HepG2 (cell line): Measurements from ENCODE around the gene ZBTB7C. TPM values are rescaled to one million over a fixed set of nuclear protein-coding genes. Genes with fewer than 3 reads are reported as not detected.

Experiments used
- ATAC-seq: fragments of 200-7000 bp; cut with Tn5 transposase; 3 replicates; pipeline ENCODE4 v1.9.1; 2020; ENCODE audit warnings: mild to moderate bottlenecking, moderate library complexity
- BruUV-seq: library from RNA; stranded (reverse); fragments of 400-500 nt; replicated peaks from 2 replicates; lab custom pipeline; 2021; lab: Mats Ljungman, UMichigan
- CTCF ChIA-PET: fragments of 300-600 bp; formaldehyde crosslinking; extraction: SDS; loops from one replicate; lab custom pipeline; 2021; ENCODE audit warnings: low total read pairs, inconsistent platforms, low intra/inter-chr PET ratio; lab: Yijun Ruan, JAX
- POLR2A ChIA-PET: fragments of 350-600 bp; sonication (Branson Sonifier 250); formaldehyde crosslinking; loops from one replicate; lab custom pipeline; 2020; ENCODE audit warnings: antibody characterized with exemption, inconsistent platforms; lab: Yijun Ruan, JAX
- DNase-seq: peaks from one replicate; pipeline ENCODE4 v3.0.0-alpha.2; 2015; ENCODE audit warnings: low spot score
- FAIRE-seq: peaks from 3 replicates; lab custom pipeline; 2011; peaks lifted over from hg19 to GRCh38; lab: Jason Lieb, UNC
- H2AFZ ChIP-seq: one replicate; pipeline ENCODE4 v1.6.1; 2011; ENCODE audit warnings: low read length, inconsistent platforms
- H3K27ac ChIP-seq: fragments of 300-600 bp; 3 replicates; pipeline ENCODE4 v1.8.0; 2011; ENCODE audit warnings: mixed run types, mild to moderate bottlenecking, mixed read lengths, low read length, inconsistent platforms; ENCODE audit not compliant: insufficient read depth; ENCODE audit errors: extremely low read length
- H3K27me3 ChIP-seq, 2 experiments: fragments of 200-600 bp in 1 of 2; 2 replicates in 1 of 2; 3 replicates in 1 of 2; pipeline versions ENCODE4 v1.6.0 to v1.8.0; 2011; ENCODE audit warnings: low read length in 2 of 2, mild to moderate bottlenecking in 2 of 2, moderate library complexity in 2 of 2, inconsistent platforms in 1 of 2; ENCODE audit not compliant: insufficient read depth in 2 of 2, control insufficient read depth in 1 of 2
- H3K36me3 ChIP-seq, 2 experiments: fragments of 200-600 bp in 1 of 2; replicated peaks in 1 of 2; 2 replicates in 1 of 2; 3 replicates in 1 of 2; pipeline versions ENCODE4 v1.5.1 to v1.8.0; 2011; ENCODE audit warnings: low read length in 2 of 2, inconsistent platforms in 1 of 2; ENCODE audit not compliant: insufficient read depth in 2 of 2, control insufficient read depth in 1 of 2
- H3K4me1 ChIP-seq: 2 replicates; pipeline ENCODE4 v1.5.1; 2012; ENCODE audit warnings: low read length, inconsistent platforms; ENCODE audit not compliant: insufficient read depth
- H3K4me2 ChIP-seq: 2 replicates; pipeline ENCODE4 v1.6.0; 2011; ENCODE audit warnings: low read depth, low read length, inconsistent platforms
- H3K4me3 ChIP-seq, 3 experiments: fragments of 200-600 bp in 1 of 3; sonication (generic), shearing (Covaris generic) in 1 of 3; replicated peaks in 1 of 3; 2 replicates each; pipeline ENCODE4 v1.5.1; 2011 to 2016; ENCODE audit warnings: low read length in 3 of 3, inconsistent platforms in 2 of 3, low read depth in 2 of 3, mild to moderate bottlenecking in 2 of 3, control low read depth in 1 of 3, mixed read lengths in 1 of 3; ENCODE audit not compliant: insufficient read depth in 1 of 3
- H3K79me2 ChIP-seq: one replicate; pipeline ENCODE4 v1.6.1; 2011; ENCODE audit warnings: low read length, inconsistent platforms; ENCODE audit not compliant: insufficient read depth
- H3K9ac ChIP-seq: 2 replicates; pipeline ENCODE4 v1.6.0; 2011; ENCODE audit warnings: mild to moderate bottlenecking, low read depth, low read length, inconsistent platforms; ENCODE audit not compliant: insufficient read depth
- H3K9me3 ChIP-seq: 2 replicates; pipeline ENCODE4 v1.5.1; 2012; ENCODE audit warnings: mild to moderate bottlenecking, low read length
- H4K20me1 ChIP-seq: 2 replicates; pipeline ENCODE4 v1.6.0; 2011; ENCODE audit warnings: inconsistent platforms, mild to moderate bottlenecking, low read length, moderate library complexity; ENCODE audit not compliant: insufficient read depth
- HIVEP1 ChIP-seq: sonication (generic); formaldehyde crosslinking; IDR thresholded peaks from 2 replicates; pipeline ENCODE4 v1.4.0; 2020; ENCODE audit warnings: mild to moderate bottlenecking, missing genetic modification reagents
- KLF9 ChIP-seq: IDR thresholded peaks from 2 replicates; pipeline ENCODE4 v1.6.1; 2016; ENCODE audit warnings: low read depth
- PATZ1 ChIP-seq: sonication (generic); formaldehyde crosslinking; IDR thresholded peaks from 2 replicates; pipeline ENCODE4 v1.4.0; 2020; ENCODE audit warnings: missing genetic modification reagents
- TFDP2 ChIP-seq: sonication (generic); formaldehyde crosslinking; IDR thresholded peaks from 2 replicates; pipeline ENCODE4 v1.4.0; 2020; ENCODE audit warnings: missing genetic modification reagents
- ZNF343 ChIP-seq: sonication (generic); formaldehyde crosslinking; IDR thresholded peaks from 2 replicates; pipeline ENCODE4 v1.4.0; 2020; ENCODE audit warnings: mild to moderate bottlenecking, missing genetic modification reagents
- WGBS: methylation state at CpG from one replicate; pipeline ENCODE4 v1.1.6; 2017; ENCODE audit warnings: low lambda C conversion rate; 5-methylcytosine and 5-hydroxymethylcytosine counted together
- in situ Hi-C: cut with HindIII; loops from 2 replicates; pipeline ENCODE4 v1.10.0; 2017; ENCODE audit warnings: low pct_unique_long_range_greater_than_20kb; ENCODE audit not compliant: extremely low pct_ligation_motif_present
- intact Hi-C: fragments of 100-400 bp; cut with micrococcal nuclease; formaldehyde crosslinking; loops from one replicate; pipeline ENCODE4 v1.10.0; 2022; ENCODE audit not compliant: unreplicated experiment
- polyA plus RNA-seq, 8 experiments: library from polyadenylated mRNA; depleted of rRNA in 3 of 8; stranded (reverse) in 7 of 8; unstranded in 1 of 8; fragments of >200 nt; fragmentation: Illumina TruSeq in 4 of 8; extraction: Trizol in 4 of 8; gene quantifications; 2 replicates each; pipeline versions ENCODE4 v1.2.1 to v1.2.3, GENCODE V29; 2011 to 2016; ENCODE audit warnings: low read depth in 4 of 8, missing spikeins in 1 of 8, mixed read lengths in 1 of 8; ENCODE audit not compliant: insufficient read depth in 1 of 8
- total RNA-seq, 5 experiments: library from RNA; depleted of rRNA; stranded (reverse); fragments of >200 nt; fragmentation: Illumina TruSeq; extraction: Trizol; gene quantifications; 2 replicates each; pipeline ENCODE4 v1.2.3, GENCODE V29; 2016; ENCODE audit warnings: low read depth in 1 of 5

The ZBTB7C gene
- total and polyA plus RNA-seq, 2 of the 13 experiments (the other 11 are each of a cell fraction or from before 2014, with no cell fraction given) = 0.01 to 0.04 TPM

- in situ Hi-C loops = no loop called here
- Histone ChIP-seq H3K79me2 (no peaks in the 10 kb centered on the region), H3K4me1 (no peaks in the 10 kb centered on the region), H3K4me3 (no peak overlapping the region), H3K27ac (no peak overlapping the region), H3K9me3 (no peaks in the 10 kb centered on the region), H3K36me3 (no peaks in the 10 kb centered on the region), H2AFZ (no peak overlapping the region), H3K4me2 (no peak overlapping the region), H3K9ac (no peak overlapping the region), H3K27me3 (peaks cover 5 to 15% of the 10 kb centered on the region in 2 experiments; a peak in 4 of 5 replicates), H4K20me1 (no peaks in the 10 kb centered on the region)
- no peak for TF ChIP-seq KLF9
- no peak for TF ChIP-seq ZNF343 (CRISPR knock-in tag)
- no peak for TF ChIP-seq TFDP2
- no peak for TF ChIP-seq PATZ1
- no peak for TF ChIP-seq HIVEP1
- intact Hi-C loops = no loop called here
- 28% methylated on average over 6 of the region's 6 CpGs for WGBS
- no peak for ATAC-seq
- ChIA-PET CTCF (no interaction called here), POLR2A (no interaction called here)
- no TSS peak for BruUV-seq
- DNase-seq = no peak
- no peak for FAIRE-seq
Observed at GRCh38 chr18:48186861-48187260, 222.3 kb downstream of the ZBTB7C start.
